Epithelial cell of prostate (primary cell): ENCODE measurements around the gene ATP10B.
A peak's percentile ranks its signal among the peaks of the same experiment; 100 is the strongest.

ENCODE experiments used
- DNase-seq: peaks from one replicate; pipeline ENCODE4 v3.0.0-alpha.2; 2011; ENCODE audit warnings: low read depth, low spot score
- H3K27ac ChIP-seq: fragments of 450-650 bp; 2 replicates; pipeline ENCODE4 v1.5.1; 2017; ENCODE audit warnings: mild to moderate bottlenecking

ATP10B gene

DNA sequence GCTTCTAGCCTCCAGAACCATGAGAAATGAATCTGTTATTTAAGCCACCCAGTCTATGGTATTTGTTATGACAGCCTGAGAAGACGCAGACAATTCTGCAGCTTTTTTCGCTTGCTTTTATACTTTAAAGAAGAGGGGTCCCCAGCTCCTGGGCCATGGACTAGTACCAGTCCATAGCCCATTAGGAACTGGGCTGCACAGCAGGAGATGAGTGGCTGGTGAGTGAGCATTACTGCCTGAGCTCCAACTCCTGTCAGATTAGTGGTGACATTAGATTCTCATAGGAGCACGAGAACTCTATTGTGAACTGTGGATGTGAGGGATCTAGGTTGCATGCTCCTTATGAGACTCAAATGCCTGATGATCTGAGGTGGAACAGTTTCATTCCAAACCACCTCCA, 278.7 kb downstream of the ATP10B start:
- no peak for DNase-seq
- H3K27ac ChIP-seq: no peak overlapping the region

GRCh38 chr5:160567031-160567705, 284.8 kb downstream of the ATP10B start:
- H3K27ac ChIP-seq: no peak overlapping the region
- DNase-seq: no peak

GRCh38 chr5:160565376-160565775, 286.6 kb downstream of the ATP10B start:
- no peak for DNase-seq
- no peak overlapping the region for H3K27ac ChIP-seq

DNA sequence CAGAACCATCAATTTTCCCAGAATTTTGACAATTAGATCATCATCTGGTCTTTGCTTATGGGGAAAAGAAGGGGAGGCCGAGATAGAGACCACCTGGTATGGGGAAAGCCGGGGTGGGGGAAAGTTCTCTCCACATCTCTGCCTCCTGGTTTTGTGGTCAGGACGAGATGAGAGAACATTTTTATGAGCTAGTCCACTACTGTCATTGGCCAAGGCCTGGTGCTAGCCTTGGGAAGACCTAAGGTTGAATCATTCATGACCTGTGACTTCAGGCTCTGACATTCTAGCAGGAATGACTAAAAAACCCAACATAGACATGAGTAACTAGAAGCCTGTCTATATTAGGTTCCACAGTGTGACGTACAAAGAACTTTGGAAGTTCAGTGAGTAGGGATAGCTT, 295.2 kb downstream of the ATP10B start:
- H3K27ac ChIP-seq: no peak overlapping the region
- no peak for DNase-seq

GRCh38 chr5:160555971-160556631, 295.9 kb downstream of the ATP10B start:
- no peak overlapping the region for H3K27ac ChIP-seq
- no peak for DNase-seq

GRCh38 chr5:160555581-160555970, 296.4 kb downstream of the ATP10B start:
- no peak for DNase-seq
- no peak overlapping the region for H3K27ac ChIP-seq

- H3K27ac ChIP-seq: no peak overlapping the region
- no peak for DNase-seq
Measured at GRCh38 chr5:160550075-160550474, 301.9 kb downstream of the ATP10B start.

DNA sequence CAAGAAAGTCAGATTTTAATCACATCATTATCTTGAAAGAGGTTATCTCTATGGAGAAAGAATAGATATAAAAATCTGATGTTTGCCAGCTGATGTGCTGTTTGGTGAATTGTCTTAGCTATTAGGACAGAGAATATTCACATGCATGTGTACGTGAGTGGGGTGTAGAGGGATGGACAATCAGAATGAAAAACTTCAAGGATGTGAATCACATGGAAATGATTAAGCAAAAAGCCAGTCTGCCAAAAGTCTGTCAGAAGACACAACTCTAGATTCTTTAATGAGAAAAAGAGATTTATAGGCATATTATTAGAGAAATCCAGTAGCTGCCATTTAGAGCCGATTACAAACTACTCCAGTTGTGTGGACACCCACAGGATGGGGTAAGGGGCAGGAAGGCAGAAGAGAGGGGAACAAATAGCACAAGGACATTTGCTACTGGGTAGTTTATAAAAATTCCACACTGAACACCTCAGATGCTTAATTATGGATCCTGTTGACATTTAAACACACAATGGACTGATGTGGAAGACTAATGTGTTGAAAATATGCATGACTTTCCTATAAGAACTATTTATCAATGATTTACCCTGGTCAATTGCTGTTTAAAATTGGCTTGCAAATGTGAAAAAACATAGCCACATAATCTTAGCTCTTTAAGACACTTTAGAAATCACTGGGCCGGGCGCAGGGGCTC, 302.9 kb downstream of the ATP10B start:
- DNase-seq: peak; percentile 54
- H3K27ac ChIP-seq: peak overlapping the region; percentile 78

DNA sequence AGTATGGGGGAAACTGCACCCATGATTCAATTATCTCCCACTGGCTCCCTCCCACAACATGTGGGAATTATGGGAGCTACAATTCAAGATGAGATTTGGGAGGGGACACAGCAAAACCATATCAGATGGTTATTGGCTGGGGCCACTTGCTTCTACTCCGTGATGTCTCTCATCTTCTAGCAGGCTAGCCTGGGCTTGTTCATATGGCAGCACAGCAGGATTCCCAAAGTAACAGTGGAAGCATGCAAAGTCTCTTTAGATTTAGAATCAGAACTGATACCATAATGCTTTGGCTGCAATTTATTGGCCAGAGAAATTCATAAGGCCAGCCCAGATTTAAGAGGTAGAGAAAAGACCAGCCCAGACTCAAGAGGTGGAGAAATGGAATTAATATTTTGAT, 304.1 kb downstream of the ATP10B start:
- DNase-seq: no peak
- peak overlapping the region; percentile 78 for H3K27ac ChIP-seq

- DNase-seq: no peak
- H3K27ac ChIP-seq: peak overlapping the region; percentile 78
Measured at GRCh38 chr5:160547061-160547460, 304.9 kb downstream of the ATP10B start.

GRCh38 chr5:160545832-160546231, 306.2 kb downstream of the ATP10B start:
- no peak for DNase-seq
- peak overlapping the region; percentile 7 for H3K27ac ChIP-seq

DNA sequence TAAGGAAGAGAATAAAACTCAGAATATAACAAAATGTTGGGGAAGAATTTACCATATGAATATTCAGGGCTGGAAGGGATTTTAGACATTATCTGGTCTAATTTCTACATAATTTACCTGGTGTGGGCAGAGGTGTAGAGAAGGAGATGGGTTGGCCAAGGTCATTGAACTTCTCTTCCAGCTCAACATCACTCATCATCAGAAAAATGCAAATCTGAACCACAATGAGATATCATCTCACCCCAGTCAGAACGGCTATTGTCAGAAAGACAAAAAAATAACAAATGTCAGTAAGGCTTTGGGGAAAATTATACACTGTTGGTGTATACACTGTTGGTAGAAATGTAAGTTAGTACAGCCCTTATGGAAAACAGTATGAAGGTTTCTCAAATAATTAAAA, 308.6 kb downstream of the ATP10B start:
- peak overlapping the region; percentile 66 for H3K27ac ChIP-seq
- DNase-seq: no peak

DNA sequence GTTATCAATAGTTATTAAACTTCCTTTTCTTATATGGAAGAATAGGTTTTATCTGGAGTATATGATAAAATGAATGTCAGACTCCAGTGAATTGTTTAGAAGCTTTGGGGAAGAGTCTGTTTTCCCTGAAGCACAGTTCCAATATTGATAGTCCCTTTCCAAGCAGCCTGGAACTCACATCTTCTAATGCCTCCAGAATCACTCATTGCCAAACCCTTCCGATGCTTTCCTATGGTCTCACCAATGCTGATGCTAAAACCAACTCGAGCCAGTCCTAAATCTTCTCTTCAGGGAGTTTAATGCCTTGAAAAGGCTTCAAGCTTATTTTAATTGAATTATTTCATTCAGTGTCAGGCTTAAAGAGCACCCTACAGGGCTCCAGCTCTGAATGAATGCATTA, 309.2 kb downstream of the ATP10B start:
- no peak for DNase-seq
- H3K27ac ChIP-seq: peak overlapping the region; percentile 66

DNA sequence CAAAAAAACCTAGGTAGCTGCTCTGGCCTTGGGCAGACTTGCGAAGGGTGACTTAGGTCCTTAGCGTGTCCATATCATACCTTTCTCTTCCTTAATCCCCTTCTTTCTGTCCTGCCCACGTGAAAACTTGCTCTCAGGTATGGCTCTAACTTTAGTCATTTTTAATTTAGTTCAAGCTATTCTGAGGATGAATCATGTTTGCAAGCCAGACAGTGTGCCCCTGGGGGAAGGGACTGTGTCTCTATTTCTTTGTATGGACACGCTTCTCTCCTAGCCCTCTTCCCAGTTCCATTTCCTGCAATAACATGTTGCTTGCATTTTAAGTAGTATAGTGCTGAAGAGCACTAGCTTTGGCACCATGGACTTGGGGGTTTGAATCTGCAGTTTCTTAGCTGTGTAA, 309.7 kb downstream of the ATP10B start:
- peak; percentile 69 for DNase-seq
- H3K27ac ChIP-seq: peak overlapping the region; percentile 66

GRCh38 chr5:160539431-160539830, 312.6 kb downstream of the ATP10B start:
- DNase-seq: no peak
- H3K27ac ChIP-seq: no peak overlapping the region

DNA sequence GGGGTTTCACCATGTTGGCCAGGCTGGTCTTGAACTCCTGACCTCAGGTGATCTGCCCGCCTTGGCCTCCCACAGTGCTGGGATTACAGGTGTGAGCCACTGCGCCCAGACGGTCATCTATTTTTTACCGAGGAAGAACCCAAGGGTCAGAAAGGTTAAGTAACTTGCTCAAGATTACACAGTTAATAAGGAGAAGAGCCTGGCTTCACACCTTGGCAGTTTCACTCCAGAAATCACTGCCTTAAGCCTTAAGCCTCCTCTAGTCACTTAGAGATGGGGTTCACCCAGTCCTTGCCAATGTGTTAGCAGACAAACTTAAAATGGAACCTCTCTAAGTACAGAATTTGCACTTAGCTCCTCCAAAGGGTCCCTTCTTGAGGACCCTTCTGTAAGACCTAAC, 314.1 kb downstream of the ATP10B start:
- H3K27ac ChIP-seq: no peak overlapping the region
- DNase-seq: no peak

DNA sequence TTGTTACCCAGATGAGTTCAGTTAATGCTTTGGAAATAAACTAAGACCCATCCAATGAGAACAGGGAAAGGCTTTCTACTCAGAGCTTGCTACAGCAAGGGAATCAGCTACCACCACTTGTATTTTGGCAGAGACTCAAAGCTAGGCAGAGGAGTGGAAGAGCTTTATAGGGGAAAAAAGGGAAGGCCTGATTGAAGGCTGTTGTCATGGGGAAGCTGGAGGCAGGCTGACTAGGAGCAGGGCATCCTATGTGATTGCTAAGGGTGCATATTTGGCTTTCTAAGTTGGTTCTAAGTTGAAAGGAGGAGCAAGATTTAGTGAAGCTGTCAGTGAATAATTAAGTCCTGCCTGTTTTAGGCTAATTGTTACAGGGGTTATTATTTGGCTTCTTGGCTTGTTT, 314.9 kb downstream of the ATP10B start:
- H3K27ac ChIP-seq: no peak overlapping the region
- DNase-seq: no peak

DNA sequence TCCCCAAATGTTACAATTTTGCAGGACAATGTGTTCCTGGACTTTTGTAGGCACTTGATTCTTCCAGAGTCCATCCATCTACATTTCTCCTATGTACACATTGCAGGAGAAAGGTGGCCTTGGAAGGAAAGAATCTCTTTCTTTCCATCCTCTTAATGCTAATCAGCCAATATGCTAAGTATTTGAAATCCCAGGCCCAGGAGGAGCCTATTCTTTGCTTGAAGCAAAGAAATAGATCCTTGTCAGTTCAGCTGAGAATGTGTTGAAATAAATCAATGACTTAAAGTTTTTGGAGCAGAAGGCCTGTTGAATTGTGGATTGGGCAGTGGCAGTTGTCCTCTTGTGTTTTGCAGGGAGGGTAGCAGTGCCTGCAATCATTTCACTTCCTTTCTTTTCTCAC, 317.1 kb downstream of the ATP10B start:
- no peak overlapping the region for H3K27ac ChIP-seq
- DNase-seq: no peak

DNA sequence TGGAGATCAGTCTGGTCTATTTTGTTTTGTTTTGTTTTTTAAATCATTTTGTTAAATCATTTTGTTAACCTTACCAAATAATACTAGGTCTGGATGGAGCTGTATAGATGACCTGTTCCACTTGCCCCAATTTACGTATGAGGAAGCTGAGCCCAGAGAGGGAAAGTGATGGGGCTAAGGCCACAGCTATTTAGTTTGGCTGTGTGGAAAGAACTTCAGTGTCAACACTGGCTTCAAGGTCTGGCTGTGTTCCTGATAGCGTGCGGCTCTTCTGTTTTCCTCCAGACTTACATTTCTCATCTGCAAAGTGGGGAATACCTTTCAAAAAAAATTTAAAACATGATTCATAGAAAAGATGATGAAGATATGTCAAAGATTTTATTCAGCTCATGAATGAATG, 317.9 kb downstream of the ATP10B start:
- DNase-seq: no peak
- no peak overlapping the region for H3K27ac ChIP-seq

- no peak for DNase-seq
- no peak overlapping the region for H3K27ac ChIP-seq
Measured at GRCh38 chr5:160525471-160526261, 326.3 kb downstream of the ATP10B start.

DNA sequence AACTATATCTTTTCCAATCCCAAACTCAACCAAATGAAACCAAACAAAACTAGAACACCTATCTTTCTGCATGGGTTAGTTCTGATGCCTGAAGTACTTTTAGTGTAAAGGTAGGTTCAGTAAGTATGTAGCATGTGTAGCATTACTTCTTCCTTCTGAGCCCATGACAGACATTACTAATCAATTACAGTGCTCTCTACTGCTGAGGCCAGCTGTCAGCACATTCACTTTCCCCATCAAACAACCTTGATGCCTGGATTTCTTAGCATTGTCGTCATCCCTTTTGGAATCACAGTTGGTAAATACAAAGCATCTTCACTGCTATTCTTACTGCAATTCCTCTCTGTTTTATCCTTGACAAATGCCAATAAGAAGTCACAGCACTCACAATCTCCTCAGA, 327.2 kb downstream of the ATP10B start:
- DNase-seq: no peak
- H3K27ac ChIP-seq: no peak overlapping the region
